ENCODE measurements around the gene ZFP92. TPM values are rescaled to one million over a fixed set of nuclear protein-coding genes. Genes with fewer than 3 reads are reported as not detected.
A peak's percentile ranks its signal among the peaks of the same experiment; 100 is the strongest.

Gene ZFP92
- polyA plus RNA-seq, 10 donors: 0.54 to 0.88 (median 0.76) TPM

GRCh38 chrX:153454901-153455550, 43.8 kb downstream of the ZFP92 start:
- no peak for DNase-seq

GRCh38 chrX:153455571-153455970, 44.3 kb downstream of the ZFP92 start:
- DNase-seq: no peak

GRCh38 chrX:153456161-153456560, 44.9 kb downstream of the ZFP92 start:
- DNase-seq: no peak

GRCh38 chrX:153456704-153457103, 45.4 kb downstream of the ZFP92 start:
- no peak for DNase-seq

GRCh38 chrX:153457136-153457825, 46.0 kb downstream of the ZFP92 start:
- DNase-seq: no peak

- DNase-seq: no peak
Measured at GRCh38 chrX:153457827-153458466, 46.7 kb downstream of the ZFP92 start.

GRCh38 chrX:153458476-153458875, 47.2 kb downstream of the ZFP92 start:
- no peak for DNase-seq

GRCh38 chrX:153459986-153460385, 48.7 kb downstream of the ZFP92 start:
- DNase-seq: no peak

GRCh38 chrX:153460826-153461225, 49.6 kb downstream of the ZFP92 start:
- DNase-seq: peak in 1 of 3 donors; percentile 54

Other genes starting within 250 kb of the ZFP92 start
- gene MAGEA1, start 232.2 kb upstream of the ZFP92 start, polyA plus RNA-seq (ENCODE audit: insufficient read length in 10 of 10): not detected
- gene PNMA6F, start 89.7 kb upstream of the ZFP92 start, polyA plus RNA-seq (ENCODE audit: insufficient read length in 10 of 10): not detected
- gene ZNF275, start 77.3 kb upstream of the ZFP92 start, polyA plus RNA-seq (ENCODE audit: insufficient read length in 10 of 10): 10 to 100 TPM in 1 of 10 donors, 1 to 10 TPM in 9; 7.4 to 10.0 (median 8.8) TPM
- gene PNMA6E, start 10.1 kb upstream of the ZFP92 start, polyA plus RNA-seq (ENCODE audit: insufficient read length in 10 of 10): not detected
- under 1 TPM in 9 of 10 donors, not detected in 1; 0.23 to 0.49 (median 0.38) TPM for gene TREX2, start 34.6 kb downstream of the ZFP92 start, polyA plus RNA-seq (ENCODE audit: insufficient read length in 10 of 10)
- gene HAUS7, start 59.1 kb downstream of the ZFP92 start, polyA plus RNA-seq (ENCODE audit: insufficient read length in 10 of 10): 10 to 100 TPM; 18.7 to 27.6 (median 22.6) TPM
- 100 to 1,000 TPM in 8 of 10 donors, 10 to 100 TPM in 2; 87.6 to 224 (median 136) TPM for gene BGN, start 83.5 kb downstream of the ZFP92 start, polyA plus RNA-seq (ENCODE audit: insufficient read length in 10 of 10)
- under 1 TPM; 0.15 to 0.76 (median 0.59) TPM for gene ATP2B3, start 106.2 kb downstream of the ZFP92 start, polyA plus RNA-seq (ENCODE audit: insufficient read length in 10 of 10)
- 10 to 100 TPM; 10.5 to 14.4 (median 11.9) TPM for gene CCNQ, start 187.7 kb downstream of the ZFP92 start, polyA plus RNA-seq (ENCODE audit: insufficient read length in 10 of 10)
- gene DUSP9, start 235.7 kb downstream of the ZFP92 start, polyA plus RNA-seq (ENCODE audit: insufficient read length in 10 of 10): under 1 TPM in 9 of 10 donors, not detected in 1; 0.07 to 0.34 (median 0.19) TPM

Measured in muscle of back (tissue), 11 donors.